PC-3 (cell line): ENCODE results near the gene GTF2A1L.

Experiments used
- EZH2 ChIP-seq: fragments of 300-600 bp; sonication (generic); IDR thresholded peaks from one replicate; pipeline ENCODE4 v1.6.1; 2017; ENCODE audit warnings: antibody characterized with exemption, mild to moderate bottlenecking, low read length; ENCODE audit not compliant: unreplicated experiment
- TF ChIP-seq, protein P1 (sequence below): fragments of 300-600 bp; sonication (generic); conservative IDR thresholded peaks from 2 replicates; pipeline ENCODE4 v1.5.1; 2017; ENCODE audit warnings: antibody characterized with exemption, low read depth, mild to moderate bottlenecking, low read length

- TF ChIP-seq, protein P1, sequence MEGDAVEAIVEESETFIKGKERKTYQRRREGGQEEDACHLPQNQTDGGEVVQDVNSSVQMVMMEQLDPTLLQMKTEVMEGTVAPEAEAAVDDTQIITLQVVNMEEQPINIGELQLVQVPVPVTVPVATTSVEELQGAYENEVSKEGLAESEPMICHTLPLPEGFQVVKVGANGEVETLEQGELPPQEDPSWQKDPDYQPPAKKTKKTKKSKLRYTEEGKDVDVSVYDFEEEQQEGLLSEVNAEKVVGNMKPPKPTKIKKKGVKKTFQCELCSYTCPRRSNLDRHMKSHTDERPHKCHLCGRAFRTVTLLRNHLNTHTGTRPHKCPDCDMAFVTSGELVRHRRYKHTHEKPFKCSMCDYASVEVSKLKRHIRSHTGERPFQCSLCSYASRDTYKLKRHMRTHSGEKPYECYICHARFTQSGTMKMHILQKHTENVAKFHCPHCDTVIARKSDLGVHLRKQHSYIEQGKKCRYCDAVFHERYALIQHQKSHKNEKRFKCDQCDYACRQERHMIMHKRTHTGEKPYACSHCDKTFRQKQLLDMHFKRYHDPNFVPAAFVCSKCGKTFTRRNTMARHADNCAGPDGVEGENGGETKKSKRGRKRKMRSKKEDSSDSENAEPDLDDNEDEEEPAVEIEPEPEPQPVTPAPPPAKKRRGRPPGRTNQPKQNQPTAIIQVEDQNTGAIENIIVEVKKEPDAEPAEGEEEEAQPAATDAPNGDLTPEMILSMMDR = no peak
- no peak for TF ChIP-seq EZH2
These were observed 33.1 kb upstream of the GTF2A1L start for GRCh38 chr2:48584551-48584950.
